HG02870 (cell line): ENCODE measurements around the gene MGST3.
"Not testable (repeated sequence)": the region's sequence is repeated elsewhere in the genome, so short reads cannot be mapped to it uniquely, and the experiment has no call there.

ENCODE experiments used
- ATAC-seq: cut with Tn5 transposase; IDR thresholded peaks from one replicate; pipeline ENCODE4 v1.9.1; 2021; ENCODE audit warnings: mild to moderate bottlenecking, moderate library complexity; ENCODE audit not compliant: unreplicated experiment

Gene MGST3

GRCh38 chr1:165630629-165631341, at the start of gene MGST3:
Gene MGST3, plus strand, starts transcription at chr1:165631234. Its CDS starts 18,614 bp downstream, at chr1:165649848.
- ATAC-seq = peak; percentile 82

DNA sequence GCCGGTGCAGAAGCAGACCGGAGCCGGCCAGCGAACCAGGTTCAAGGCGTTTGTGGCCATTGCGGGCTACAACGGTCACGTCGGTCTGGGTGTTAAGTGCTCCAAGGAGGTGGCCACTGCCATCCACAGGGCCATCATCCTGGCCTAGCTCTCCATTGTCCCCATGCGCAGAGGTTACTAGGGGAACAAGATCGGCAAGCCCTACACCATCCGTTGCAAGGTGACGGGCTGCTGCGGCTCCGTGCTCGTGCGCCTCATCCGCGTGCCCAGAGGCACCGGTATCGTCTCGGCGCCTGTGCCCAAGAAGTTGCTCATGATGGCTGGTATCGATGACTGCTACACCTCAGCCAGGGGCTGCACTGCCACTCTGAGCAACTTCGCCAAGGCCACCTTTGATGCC, 49.1 kb upstream of the MGST3 start:
- ATAC-seq = no peak

DNA sequence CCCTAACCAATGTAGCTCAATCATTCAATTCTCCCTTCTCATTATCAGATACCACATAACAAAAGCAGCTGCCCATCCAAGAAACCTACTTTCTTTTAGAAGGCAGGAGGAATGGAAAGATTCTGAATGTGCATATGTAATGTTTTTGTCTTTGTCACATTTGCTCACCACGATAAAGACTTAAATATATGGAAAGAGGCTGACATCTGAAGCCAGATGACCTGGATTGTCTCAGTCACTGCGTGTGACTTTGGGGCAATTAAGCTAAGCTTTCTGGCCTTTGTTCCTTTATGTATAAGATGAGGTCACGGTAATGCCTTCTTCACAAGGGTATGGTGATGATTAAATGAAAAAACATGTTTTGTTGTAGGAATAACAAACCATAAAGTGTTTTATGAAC, 44.6 kb upstream of the MGST3 start:
- ATAC-seq = no peak

GRCh38 chr1:165591391-165591790, 39.6 kb upstream of the MGST3 start:
- ATAC-seq = not testable (repeated sequence)

DNA sequence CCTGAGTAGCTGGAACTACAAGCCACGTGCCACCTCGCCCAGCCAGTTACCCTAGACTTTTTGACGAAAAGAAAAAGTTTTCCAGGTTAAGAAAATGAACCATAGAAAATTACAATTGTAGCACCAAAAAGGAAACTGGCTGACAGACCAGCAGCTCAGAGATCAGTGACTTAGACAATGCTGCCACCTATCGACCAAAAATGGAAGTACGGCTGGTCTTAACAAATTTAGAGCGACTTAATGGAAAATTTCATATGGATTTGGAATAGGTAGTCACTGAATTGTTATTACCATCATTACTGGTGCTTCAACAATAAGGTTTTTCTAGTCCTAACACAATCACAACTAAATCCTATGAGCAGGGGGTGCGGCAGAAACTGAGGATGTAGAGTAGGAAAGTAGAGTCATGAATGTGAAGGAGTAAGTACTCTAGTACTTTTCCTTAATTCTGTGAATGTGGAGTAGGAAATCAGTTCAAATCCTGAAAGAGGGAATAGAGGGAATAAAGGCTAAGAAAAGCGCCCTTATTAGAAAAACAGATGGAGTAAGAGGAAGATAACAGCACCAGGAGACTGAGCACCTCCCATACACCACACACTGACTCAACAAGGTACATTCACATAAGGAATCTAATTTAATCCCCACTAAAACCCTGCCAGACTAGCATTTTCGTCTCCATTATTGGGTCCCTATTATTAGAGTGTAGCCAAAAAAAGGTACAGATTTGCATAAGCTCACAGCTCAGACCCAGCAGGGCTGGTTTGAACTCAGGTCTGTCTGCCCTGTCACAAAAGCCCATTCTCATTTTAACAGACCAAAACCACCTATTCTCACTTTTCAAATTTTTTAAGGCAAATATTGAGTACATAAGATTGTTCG, 37.9 kb upstream of the MGST3 start:
- peak; percentile 17 for ATAC-seq

- ATAC-seq = no peak
Observed at GRCh38 chr1:165595246-165595938, 35.6 kb upstream of the MGST3 start.

GRCh38 chr1:165597883-165598675, 33.0 kb upstream of the MGST3 start:
- peak; percentile 94 for ATAC-seq

- no peak for ATAC-seq
Observed at GRCh38 chr1:165598676-165599059, 32.4 kb upstream of the MGST3 start.

- no peak for ATAC-seq
Observed at GRCh38 chr1:165600793-165601192, 30.2 kb upstream of the MGST3 start.

DNA sequence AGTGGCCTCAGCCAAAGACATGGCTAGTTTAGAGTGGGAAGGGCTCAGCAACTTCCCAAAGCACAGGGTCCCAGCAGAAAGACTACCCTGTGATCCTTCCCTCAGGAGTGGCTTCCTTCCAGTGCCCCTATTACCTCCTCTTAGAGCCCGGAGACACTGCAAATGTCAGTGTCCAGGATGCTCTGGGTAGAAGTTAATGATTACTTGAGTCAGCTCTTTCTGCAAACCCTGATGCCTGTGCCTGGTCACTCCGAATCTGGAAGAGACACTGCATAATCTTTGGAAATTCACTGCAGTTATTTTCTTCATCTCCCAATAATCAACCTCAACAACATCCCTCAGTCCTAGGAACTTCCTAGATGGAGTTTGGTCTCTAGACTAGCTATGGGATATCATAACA, 27.2 kb upstream of the MGST3 start:
- ATAC-seq = no peak

DNA sequence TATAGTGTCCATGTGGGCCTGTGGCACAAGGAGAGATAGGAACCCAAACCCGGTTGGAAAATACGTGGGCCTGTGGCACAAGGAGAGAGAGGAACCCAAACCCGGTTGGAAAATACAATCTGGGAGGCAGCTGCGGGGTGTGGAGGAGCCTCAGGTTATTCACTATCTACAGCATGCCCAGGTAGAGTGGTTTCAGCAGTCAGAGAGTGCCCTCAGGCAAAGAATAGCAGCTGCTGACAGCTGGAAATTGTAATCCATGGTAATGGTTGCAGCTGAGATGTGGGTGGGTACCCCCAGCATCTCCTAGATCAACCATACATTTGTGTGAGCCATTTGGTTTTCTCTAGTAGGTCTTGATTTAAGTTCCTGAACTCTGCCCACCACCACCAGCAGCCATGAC, 25.8 kb upstream of the MGST3 start:
- no peak for ATAC-seq

DNA sequence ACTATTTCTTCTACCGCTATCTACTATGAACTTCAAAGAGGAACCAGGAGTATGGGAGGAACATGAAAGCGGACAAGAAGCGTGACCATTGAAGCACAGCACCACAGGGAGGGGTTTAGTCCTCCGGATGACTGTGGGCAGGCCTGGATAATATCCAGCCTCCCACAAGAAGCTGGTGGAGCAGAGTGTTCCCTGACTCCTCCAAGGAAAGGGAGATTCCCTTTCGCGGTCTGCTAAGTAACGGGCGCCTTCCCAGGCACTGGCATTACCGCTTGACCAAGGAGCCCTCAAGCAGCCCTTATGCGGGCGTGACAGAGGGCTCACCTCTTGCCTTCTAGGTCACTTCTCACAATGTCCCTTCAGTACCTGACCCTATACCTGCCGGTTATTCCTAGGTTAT, 24.4 kb upstream of the MGST3 start:
- ATAC-seq = not testable (repeated sequence)

GRCh38 chr1:165610866-165611265, 20.2 kb upstream of the MGST3 start:
- ATAC-seq = no peak

- no peak for ATAC-seq
Observed at GRCh38 chr1:165612062-165612461, 19.0 kb upstream of the MGST3 start.

GRCh38 chr1:165616054-165616612, 14.9 kb upstream of the MGST3 start:
- no peak for ATAC-seq

- no peak for ATAC-seq
Observed at GRCh38 chr1:165616987-165617546, 14.0 kb upstream of the MGST3 start.

DNA sequence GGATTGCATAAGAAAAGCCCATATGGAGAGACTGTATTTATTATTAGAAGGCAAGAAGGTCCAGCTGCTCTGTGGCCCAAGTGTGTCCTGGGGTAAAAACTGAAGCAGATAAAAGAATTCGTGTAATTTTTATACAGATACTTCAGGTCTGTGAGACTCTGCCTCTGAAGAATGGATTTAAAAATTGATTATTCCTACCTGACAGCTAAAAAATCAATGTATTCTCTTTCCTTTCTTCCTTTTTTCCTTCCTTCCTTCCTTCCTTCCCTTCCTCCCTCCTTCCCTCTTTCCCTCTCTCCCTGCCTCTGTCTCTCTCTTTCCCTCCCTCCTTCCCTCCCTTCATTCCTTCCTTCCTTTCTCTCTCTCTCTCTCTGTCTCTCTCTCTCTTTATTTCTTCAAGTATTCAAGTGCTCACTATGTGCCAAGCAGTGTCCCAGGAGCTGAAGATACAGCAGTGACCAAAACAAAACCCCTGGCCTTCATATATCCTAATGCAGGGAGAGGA, 11.3 kb upstream of the MGST3 start:
- no peak for ATAC-seq

- no peak for ATAC-seq
Observed at GRCh38 chr1:165623624-165624023, 7.4 kb upstream of the MGST3 start.

- no peak for ATAC-seq
Observed at GRCh38 chr1:165624441-165624840, 6.6 kb upstream of the MGST3 start.
